ENCODE results near the gene ZFYVE21.

The ZFYVE21 gene

DNA sequence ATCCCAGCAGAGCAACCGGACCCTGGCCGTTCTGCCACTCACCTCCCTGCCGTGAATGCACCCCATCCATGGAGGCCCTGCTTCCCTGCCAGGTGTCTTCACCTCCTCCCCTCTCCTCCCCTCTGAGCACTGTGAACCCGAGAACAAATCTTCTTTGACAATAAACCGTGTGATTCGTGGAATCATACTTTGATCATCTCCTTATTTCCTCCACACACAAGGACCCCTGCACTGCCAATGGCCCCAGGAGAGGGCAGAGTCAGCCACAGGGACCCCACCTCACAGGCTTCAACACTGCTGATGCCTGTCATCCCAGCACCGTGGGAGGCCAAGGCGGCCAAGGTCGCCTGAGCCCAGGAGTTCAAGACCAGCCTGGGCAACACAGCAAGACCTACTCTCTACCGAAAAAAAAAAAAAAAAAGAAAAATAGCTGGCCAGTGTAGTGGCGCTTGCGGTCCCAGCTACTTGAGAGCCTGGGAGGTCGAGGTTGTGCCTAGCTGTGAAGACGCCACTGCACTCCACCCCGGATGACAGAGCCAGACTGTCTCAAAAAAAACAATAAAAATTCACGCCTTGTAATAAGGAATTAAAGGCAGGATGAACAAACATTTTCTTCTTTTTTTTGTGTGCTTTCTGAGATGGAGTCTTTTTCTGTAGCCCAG, 1.4 kb upstream of the ZFYVE21 start:
- DNase-seq (no peak), ATAC-seq (ENCODE audit: insufficient read depth, low read depth) (no peak)
- Histone ChIP-seq H3K9ac (ENCODE audit: low read depth, low read length) (peak overlapping the region; percentile 95), H3K79me2 (ENCODE audit: insufficient read depth, low read length) (peaks cover 80% of the 10 kb centered on the region), H3K4me2 (ENCODE audit: insufficient read depth, low read length) (peak overlapping the region; percentile 75), H3K36me3 (ENCODE audit: insufficient read depth, low read length) (peaks cover 51% of the 10 kb centered on the region), H4K20me1 (ENCODE audit: insufficient read depth, low read length) (peaks cover 65% of the 10 kb centered on the region), H3K9me3 (ENCODE audit: insufficient read depth, low read length, severe bottlenecking) (no peaks in the 10 kb centered on the region), H3K27ac (ENCODE audit: low read length) (peak overlapping the region; percentile 80), H3K4me3 (ENCODE audit: low read depth in 1 of 2, low read length in 2 of 2) (peak overlapping the region; percentile 70 to 81; a peak in 3 of 4 replicates), H3K4me1 (ENCODE audit: insufficient read depth, low read length) (peaks cover 57% of the 10 kb centered on the region), H3K27me3 (ENCODE audit: insufficient read depth, low read length, poor library complexity) (no peaks in the 10 kb centered on the region), H2AFZ (ENCODE audit: low read depth, low read length) (no peak overlapping the region)
- TF ChIP-seq, protein P1, sequence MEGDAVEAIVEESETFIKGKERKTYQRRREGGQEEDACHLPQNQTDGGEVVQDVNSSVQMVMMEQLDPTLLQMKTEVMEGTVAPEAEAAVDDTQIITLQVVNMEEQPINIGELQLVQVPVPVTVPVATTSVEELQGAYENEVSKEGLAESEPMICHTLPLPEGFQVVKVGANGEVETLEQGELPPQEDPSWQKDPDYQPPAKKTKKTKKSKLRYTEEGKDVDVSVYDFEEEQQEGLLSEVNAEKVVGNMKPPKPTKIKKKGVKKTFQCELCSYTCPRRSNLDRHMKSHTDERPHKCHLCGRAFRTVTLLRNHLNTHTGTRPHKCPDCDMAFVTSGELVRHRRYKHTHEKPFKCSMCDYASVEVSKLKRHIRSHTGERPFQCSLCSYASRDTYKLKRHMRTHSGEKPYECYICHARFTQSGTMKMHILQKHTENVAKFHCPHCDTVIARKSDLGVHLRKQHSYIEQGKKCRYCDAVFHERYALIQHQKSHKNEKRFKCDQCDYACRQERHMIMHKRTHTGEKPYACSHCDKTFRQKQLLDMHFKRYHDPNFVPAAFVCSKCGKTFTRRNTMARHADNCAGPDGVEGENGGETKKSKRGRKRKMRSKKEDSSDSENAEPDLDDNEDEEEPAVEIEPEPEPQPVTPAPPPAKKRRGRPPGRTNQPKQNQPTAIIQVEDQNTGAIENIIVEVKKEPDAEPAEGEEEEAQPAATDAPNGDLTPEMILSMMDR (IDR thresholded peaks at IDR 0.05; ENCODE audit: borderline replicate concordance, extremely low read depth, low read length, poor library complexity, severe bottlenecking): peak; percentile 27
- no peak for TF ChIP-seq EZH2 (IDR thresholded peaks at IDR 0.05; ENCODE audit: borderline replicate concordance, low read depth, low read length, severe bottlenecking)

DNA sequence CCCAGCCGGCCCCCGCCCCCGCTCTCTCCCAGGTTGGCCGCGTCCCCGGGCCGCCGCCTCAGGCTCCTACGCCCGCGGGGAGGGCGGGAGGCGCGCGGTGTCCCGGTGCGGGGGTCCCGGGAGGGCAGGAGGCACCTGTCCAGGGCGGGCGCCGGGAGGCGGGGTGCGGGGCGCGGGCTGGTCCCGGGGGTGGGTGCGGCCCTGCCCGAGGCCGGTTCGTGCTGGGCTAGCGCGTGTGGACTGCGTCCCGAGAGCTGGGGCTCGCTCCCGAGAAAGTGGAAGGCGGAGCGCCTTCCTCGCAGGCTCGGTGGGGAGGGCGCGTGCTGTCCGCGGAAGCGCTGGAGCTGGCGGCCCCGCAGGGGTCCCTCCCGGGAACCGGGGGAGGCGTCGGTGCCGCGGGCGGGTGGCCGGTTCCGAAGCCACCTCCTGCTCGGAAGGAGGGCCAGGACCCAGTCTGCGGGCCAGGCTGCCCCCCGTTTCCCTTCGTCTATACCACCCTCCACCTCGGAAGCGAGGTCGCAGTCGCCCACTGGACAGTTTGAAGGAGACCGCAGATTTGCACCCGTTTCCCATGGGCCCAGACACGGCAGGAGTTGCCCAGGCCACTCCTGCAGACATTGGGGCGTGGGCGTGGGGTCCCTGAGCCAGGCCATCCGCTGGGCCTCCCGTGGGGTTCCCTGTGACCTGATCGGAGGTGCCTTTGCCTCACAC, 636 bp downstream of the ZFYVE21 start:
- H3K36me3 ChIP-seq (ENCODE audit: insufficient read depth, low read length): peaks cover 39% of the 10 kb centered on the region
- no peak for ATAC-seq (ENCODE audit: insufficient read depth, low read depth)
- peaks cover 54% of the 10 kb centered on the region for H3K4me1 ChIP-seq (ENCODE audit: insufficient read depth, low read length)
- H3K4me2 ChIP-seq (ENCODE audit: insufficient read depth, low read length): peak overlapping the region; percentile 97
- H3K9me3 ChIP-seq (ENCODE audit: insufficient read depth, low read length, severe bottlenecking): no peaks in the 10 kb centered on the region
- H3K9ac ChIP-seq (ENCODE audit: low read depth, low read length): peak overlapping the region; percentile 76
- peak overlapping the region; percentile 82 for H2AFZ ChIP-seq (ENCODE audit: low read depth, low read length)
- TF ChIP-seq, protein P1 (IDR thresholded peaks at IDR 0.05; ENCODE audit: borderline replicate concordance, extremely low read depth, low read length, poor library complexity, severe bottlenecking): no peak
- TF ChIP-seq EZH2 (IDR thresholded peaks at IDR 0.05; ENCODE audit: borderline replicate concordance, low read depth, low read length, severe bottlenecking): no peak
- DNase-seq: peak; percentile 34
- H3K4me3 ChIP-seq (ENCODE audit: low read depth in 1 of 2, low read length in 2 of 2): peak overlapping the region; percentile 67 to 84; a peak in 3 of 4 replicates
- H3K27ac ChIP-seq (ENCODE audit: low read length): peak overlapping the region; percentile 48; the same call in 1 of the 2 replicates
- peaks cover 90% of the 10 kb centered on the region for H3K79me2 ChIP-seq (ENCODE audit: insufficient read depth, low read length)
- no peaks in the 10 kb centered on the region for H3K27me3 ChIP-seq (ENCODE audit: insufficient read depth, low read length, poor library complexity)
- H4K20me1 ChIP-seq (ENCODE audit: insufficient read depth, low read length): peaks cover 67% of the 10 kb centered on the region

DNA sequence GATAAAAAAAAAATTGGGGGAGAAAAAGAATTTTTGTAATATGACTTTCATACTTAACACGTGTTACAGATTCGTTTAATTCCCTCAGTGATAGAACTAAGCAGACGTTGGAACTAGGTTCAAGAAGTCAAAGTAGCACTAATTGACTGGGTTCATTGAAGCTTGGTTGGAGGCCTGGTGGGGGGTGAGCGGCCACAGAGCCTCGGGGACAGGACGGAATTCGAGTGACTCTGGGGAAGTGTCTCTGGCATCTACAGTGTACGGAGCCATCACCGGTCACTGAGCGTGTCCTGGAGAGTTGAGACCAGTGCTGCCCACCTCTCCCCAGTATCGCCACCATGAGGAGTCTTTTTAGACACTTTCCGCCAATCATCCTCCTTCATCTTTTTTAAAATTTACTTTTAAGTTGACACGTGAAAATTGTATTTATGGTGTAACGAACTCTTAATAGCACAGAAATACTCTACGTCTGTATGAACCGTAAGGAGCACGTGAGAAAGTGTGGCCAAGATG, 1.3 kb downstream of the ZFYVE21 start:
- no peak overlapping the region for H2AFZ ChIP-seq (ENCODE audit: low read depth, low read length)
- ATAC-seq (ENCODE audit: insufficient read depth, low read depth) (no peak), DNase-seq (no peak)
- H4K20me1 ChIP-seq (ENCODE audit: insufficient read depth, low read length): peaks cover 64% of the 10 kb centered on the region
- peak overlapping the region; percentile 97 for H3K4me2 ChIP-seq (ENCODE audit: insufficient read depth, low read length)
- H3K27me3 ChIP-seq (ENCODE audit: insufficient read depth, low read length, poor library complexity): no peaks in the 10 kb centered on the region
- peak overlapping the region; percentile 76 for H3K9ac ChIP-seq (ENCODE audit: low read depth, low read length)
- H3K27ac ChIP-seq (ENCODE audit: low read length): peak overlapping the region; percentile 48; the same call in 1 of the 2 replicates
- TF ChIP-seq EZH2 (IDR thresholded peaks at IDR 0.05; ENCODE audit: borderline replicate concordance, low read depth, low read length, severe bottlenecking): no peak
- TF ChIP-seq, protein P1 (IDR thresholded peaks at IDR 0.05; ENCODE audit: borderline replicate concordance, extremely low read depth, low read length, poor library complexity, severe bottlenecking): no peak
- peak overlapping the region; percentile 67 to 84; a peak in 3 of 4 replicates for H3K4me3 ChIP-seq (ENCODE audit: low read depth in 1 of 2, low read length in 2 of 2)
- no peaks in the 10 kb centered on the region for H3K9me3 ChIP-seq (ENCODE audit: insufficient read depth, low read length, severe bottlenecking)
- peaks cover 90% of the 10 kb centered on the region for H3K79me2 ChIP-seq (ENCODE audit: insufficient read depth, low read length)
- H3K4me1 ChIP-seq (ENCODE audit: insufficient read depth, low read length): peaks cover 47% of the 10 kb centered on the region
- H3K36me3 ChIP-seq (ENCODE audit: insufficient read depth, low read length): peaks cover 35% of the 10 kb centered on the region
